GM18511 (cell line): ENCODE data around the gene EHD3.
A peak's percentile ranks its signal among the peaks of the same experiment; 100 is the strongest.

Source experiments
- ATAC-seq: cut with Tn5 transposase; IDR thresholded peaks from one replicate; pipeline ENCODE4 v1.9.1; 2021; ENCODE audit warnings: mild to moderate bottlenecking, moderate library complexity; ENCODE audit not compliant: unreplicated experiment

The EHD3 gene

GRCh38 chr2:31212659-31213600 lies 21.0 kb upstream of the EHD3 start:
- no peak for ATAC-seq

- ATAC-seq, result no peak
These were observed 20.1 kb upstream of the EHD3 start for GRCh38 chr2:31213601-31214443.

- ATAC-seq, result no peak
These were observed 19.5 kb upstream of the EHD3 start for GRCh38 chr2:31214444-31214915.

- peak; percentile 53 for ATAC-seq
These were observed 17.2 kb upstream of the EHD3 start for GRCh38 chr2:31216734-31217133.

- ATAC-seq, result no peak
These were observed 16.3 kb upstream of the EHD3 start, which contains the start of gene CAPN14 for GRCh38 chr2:31217465-31218200. TSS of gene CAPN14 (minus strand) at chr2:31217515. CDS start at chr2:31205447, 12,068 bp downstream.

GRCh38 chr2:31219131-31219969 lies 14.6 kb upstream of the EHD3 start:
- peak; percentile 79 for ATAC-seq

- no peak for ATAC-seq
These were observed 12.4 kb upstream of the EHD3 start for GRCh38 chr2:31221544-31221943.

- no peak for ATAC-seq
These were observed 11.9 kb upstream of the EHD3 start for GRCh38 chr2:31222071-31222470.

GRCh38 chr2:31223026-31223425 lies 10.9 kb upstream of the EHD3 start:
- no peak for ATAC-seq

- ATAC-seq, result no peak
These were observed 10.2 kb upstream of the EHD3 start for GRCh38 chr2:31223749-31224148.

GRCh38 chr2:31226266-31226665 lies 7.7 kb upstream of the EHD3 start:
- no peak for ATAC-seq

- ATAC-seq, result no peak
These were observed 6.8 kb upstream of the EHD3 start for GRCh38 chr2:31227110-31227509.

GRCh38 chr2:31227711-31228125 lies 6.2 kb upstream of the EHD3 start:
- no peak for ATAC-seq

GRCh38 chr2:31228717-31229116 lies 5.2 kb upstream of the EHD3 start:
- ATAC-seq, result no peak

GRCh38 chr2:31230751-31231150 lies 3.2 kb upstream of the EHD3 start:
- no peak for ATAC-seq

- no peak for ATAC-seq
These were observed 2.2 kb upstream of the EHD3 start for GRCh38 chr2:31231571-31232302.

- no peak for ATAC-seq
These were observed 1.4 kb upstream of the EHD3 start for GRCh38 chr2:31232586-31232985.

- no peak for ATAC-seq
These were observed 721 bp upstream of the EHD3 start for GRCh38 chr2:31233231-31233630.
